Inflammatory macrophage (primary cell): ENCODE measurements around the gene LLCFC1.

Experiments
- DNase-seq, 2 donors: peaks; one replicate each; pipeline ENCODE4 v3.0.0-alpha.2; 2020 to 2022

The LLCFC1 gene

DNA sequence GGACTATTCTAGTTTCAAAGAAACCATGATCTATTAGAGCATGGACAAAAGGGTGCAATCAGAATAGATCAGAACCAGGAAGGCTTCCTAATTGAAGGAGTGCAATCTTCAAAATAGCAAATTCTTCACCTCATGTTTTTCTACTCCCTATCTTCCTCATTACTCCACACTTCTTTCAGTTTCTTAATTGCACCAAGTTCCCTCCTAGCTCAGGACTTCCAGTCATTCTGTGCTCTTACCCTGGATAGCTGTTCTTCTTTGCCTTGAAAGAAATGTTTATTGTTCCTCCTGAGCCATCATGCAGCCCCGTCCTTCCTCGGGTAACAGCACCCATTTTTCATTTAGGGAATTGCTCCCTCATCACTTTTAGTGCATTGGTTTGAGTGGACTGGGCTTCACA lies 28.8 kb upstream of the LLCFC1 start:
- peak; percentile 25 to 38 for DNase-seq

DNA sequence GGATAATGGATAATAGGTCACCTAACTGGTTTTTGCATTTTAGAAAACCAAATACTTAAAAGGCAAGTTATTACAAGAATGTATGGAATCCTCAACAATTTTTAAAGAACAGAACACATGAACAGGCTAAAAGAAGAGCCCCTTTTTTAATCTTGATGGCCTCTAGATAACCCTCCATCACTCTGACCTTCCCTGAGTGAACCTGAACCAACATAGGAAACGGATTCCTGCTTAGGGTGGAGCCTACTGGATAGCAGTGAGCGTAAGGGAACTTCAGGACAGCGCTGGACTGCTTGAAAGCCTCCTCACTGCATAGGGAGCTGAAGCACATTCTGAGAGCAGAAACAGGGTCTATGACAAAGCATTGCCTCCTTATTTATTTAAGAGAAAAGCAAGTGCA lies 26.2 kb upstream of the LLCFC1 start:
- DNase-seq, result no peak

DNA sequence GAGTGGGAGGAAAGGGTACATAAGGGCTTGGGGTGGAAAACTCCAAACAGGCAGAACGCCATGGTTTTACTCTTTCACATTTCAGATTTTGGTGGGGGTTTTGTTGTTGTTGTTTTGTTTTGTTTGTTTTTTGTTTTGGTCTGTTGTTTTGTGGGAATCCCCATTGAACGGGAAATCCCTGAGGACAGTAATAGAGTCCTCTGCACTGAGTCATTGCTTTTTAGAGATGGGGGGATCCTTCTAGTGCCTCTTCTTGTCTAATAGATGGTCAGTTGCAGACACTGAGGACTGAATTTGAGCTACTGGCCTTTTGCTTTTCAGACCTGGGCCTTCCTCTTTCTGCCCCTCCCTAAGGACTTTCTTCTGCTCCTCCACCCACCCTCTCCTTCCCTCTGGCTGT lies 25.7 kb upstream of the LLCFC1 start:
- DNase-seq, result no peak

DNA sequence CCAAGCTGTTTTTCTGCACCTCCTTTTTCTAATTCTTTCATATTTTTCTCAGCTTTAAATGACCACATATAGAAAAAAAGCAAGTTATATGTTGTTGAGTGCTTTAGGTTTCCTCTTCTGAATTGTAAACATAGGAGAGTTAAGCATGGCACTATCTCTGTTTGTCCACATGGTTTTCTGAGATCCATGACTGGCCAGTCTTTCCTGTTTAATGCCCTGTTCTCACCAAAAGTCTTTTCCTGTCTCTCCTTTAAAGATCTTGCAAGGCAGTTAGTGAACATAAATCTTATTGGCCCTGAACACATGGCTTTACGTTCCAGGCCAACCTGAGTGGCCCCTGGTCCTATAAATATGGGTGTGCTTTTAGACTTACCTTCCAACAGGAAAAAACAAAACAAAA lies 25.2 kb upstream of the LLCFC1 start:
- no peak for DNase-seq

DNA sequence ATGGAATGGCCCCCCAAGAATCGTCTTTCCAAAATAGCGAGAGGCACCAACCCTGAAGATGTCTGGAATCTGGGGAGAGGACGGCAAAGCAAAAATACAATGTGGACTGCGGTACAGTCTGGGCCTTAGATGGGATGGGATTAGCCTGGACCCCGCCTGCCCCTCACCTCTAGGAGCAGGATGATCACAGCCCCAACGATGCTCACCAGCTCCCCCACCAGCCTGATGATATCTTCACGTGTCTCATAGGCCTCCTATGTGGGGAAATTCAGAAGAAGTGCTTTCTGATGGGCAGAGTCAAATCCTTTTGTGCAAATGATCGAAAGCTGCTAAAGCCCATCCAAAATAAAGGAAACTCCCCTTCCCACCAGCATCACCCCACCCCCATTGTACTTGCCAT lies 24.0 kb upstream of the LLCFC1 start:
- DNase-seq, result no peak

DNA sequence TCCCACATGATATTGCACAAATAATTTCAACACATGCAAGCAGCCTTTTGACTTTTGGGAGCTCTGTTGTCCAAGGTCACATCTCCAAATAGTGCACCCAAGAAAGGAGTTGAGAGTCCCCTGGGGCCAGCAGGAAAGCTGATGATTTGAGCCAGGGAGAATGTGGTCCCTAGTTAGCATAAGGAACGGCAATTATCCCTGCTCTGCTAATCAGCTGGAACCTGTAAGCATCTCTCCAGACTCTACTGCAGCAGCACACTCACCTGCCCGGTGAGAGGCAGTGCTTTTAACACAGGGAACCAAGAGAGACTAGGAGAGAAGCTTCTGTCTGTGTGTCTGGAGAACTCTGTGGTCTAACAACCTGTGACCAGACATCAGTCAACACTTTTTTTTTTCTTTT lies 22.8 kb upstream of the LLCFC1 start:
- DNase-seq, result no peak

DNA sequence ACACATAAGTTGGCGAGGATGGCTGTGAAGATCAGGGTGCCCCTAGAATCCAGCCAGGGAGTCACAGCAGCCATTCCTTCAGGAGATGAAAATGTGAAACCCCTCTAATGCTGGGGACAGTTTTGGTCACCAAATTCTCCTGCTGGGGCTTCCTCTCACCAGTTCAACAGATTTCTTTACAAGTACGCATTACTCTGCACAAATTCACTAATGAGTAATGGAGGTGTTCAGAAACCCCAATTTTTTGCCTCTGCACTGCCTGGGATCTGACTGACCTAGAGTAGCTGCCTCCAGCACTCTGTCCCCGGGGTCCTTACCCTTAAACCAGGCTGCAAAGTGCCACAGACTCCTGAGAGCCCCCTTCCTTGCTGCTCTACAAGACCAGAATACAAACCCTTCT lies 21.8 kb upstream of the LLCFC1 start:
- no peak for DNase-seq

DNA sequence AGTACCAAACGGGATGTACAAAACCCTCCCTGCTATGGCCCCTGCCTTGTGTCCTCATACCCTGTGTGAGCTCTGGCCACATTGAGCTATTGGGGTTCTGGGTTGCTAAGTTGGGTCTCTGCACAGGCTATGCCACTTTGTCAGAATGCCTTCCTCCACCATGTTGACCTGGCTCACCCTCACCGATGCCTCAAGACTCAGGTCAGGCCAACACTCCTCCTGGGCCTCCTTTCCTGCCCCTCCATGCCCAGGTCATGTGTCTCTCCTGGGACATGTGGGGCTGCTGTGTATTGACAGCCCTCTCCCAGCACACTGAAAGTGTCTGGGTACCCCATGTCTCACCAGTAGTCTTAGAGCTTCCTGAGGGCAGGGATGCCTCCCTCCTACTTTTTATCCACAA lies 20.4 kb upstream of the LLCFC1 start:
- DNase-seq, result no peak

DNA sequence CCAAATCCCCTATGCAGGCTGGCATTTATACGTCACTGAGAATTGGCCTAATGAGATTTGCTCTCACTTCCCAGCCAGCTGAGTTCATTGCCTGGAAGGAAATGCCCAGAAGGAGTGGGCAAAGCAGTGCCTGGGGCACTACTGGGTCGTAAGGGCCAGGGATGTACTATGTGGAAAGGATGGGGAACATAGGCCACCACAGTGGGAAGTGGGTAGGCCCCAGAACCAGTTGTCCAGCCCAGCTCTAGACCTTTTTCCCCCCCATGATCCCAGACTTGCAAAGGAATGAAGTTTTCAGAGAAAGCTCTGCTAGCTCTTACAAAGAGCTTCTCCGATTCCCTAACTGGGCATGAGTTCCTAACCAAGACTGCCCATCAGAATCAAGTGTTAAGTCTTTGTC lies 19.6 kb upstream of the LLCFC1 start:
- DNase-seq, result no peak

DNA sequence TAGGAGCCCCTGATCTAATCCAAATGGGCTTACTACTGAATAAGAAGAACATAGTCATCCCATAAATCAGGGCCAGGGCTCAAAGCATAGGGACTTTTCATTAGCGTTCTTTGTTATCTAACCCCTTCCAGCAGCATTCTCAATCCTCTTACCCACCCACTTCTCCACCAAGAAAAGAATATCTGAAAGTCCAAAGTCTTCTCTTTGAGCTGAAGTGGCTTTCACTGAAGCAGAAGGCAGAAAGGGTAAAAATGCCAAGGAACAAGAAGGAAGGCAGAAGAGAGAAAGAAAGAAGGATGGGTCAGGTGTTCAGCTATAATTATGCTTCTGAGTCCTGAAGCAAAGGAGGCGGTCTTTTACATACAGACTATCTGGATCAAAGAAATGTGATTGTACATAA lies 15.9 kb upstream of the LLCFC1 start:
- DNase-seq, result no peak

DNA sequence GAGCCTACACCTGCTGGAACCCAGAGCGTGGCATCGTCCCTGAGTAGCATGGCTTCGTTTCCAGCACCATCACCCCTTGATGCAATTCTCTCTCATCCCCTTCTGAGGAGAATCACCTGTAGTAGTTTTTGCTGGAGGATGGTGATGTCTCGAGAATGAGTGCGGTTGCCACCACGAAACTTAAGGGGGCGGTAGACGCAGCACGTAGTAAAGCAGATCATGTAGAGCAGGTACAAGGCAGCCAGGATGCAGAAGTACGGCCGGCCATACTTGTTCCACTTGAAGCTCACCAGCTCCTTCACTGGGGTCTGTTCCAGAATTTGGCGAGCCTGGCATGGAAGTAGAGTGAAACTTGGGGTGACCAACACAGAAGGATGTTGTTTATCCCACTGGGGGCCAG lies 13.9 kb upstream of the LLCFC1 start:
- no peak for DNase-seq

DNA sequence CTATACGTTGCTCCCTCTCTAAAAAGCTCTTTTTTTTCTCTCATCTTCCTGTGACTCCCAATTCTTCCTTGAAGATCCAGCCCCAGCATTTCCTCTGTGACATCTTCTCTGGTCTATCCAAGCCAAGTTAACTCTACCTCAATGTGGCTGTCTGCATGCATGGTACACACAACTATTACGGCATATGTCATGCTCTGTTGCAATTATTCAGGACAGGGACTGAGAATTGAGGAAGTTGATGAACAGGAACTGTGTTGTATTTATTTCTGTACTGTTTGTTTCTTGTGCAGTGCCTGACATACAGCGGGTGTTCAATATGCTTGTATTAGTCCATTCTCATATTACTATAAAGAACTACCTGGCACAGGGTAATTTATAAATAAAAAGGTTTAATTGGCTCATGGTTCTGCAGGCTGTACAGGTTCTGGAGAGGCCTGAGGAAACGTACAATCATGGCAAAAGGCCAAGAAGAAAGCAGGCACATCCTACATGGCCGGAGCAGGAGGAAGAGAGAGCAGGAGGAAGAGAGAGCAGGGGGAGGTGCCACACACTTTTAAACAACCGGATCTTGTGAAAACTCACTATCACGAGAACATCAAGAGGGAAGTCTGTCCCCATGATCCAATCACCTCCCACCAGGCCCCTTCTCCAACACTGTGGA lies 12.1 kb upstream of the LLCFC1 start:
- DNase-seq, result peak; percentile 90 to 94

DNA sequence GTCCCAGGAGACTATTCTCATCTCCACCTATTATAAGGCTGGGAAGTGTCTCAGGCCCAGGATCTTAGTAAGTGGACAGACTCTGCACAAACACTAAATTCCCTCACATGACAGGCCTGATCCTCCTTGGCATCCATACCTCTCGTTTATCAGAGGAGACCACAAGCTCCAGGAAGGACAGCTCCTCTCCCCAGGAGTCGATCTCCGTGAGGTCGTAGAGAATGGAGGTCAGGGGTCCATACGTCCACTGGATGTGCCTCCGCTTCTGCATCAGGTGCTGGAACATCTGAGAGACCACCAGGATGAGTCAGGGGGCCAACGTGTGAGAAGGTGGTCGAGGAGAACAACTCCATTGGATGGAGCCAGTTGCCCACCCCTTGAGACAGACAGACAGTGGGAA lies 11.3 kb upstream of the LLCFC1 start:
- no peak for DNase-seq

DNA sequence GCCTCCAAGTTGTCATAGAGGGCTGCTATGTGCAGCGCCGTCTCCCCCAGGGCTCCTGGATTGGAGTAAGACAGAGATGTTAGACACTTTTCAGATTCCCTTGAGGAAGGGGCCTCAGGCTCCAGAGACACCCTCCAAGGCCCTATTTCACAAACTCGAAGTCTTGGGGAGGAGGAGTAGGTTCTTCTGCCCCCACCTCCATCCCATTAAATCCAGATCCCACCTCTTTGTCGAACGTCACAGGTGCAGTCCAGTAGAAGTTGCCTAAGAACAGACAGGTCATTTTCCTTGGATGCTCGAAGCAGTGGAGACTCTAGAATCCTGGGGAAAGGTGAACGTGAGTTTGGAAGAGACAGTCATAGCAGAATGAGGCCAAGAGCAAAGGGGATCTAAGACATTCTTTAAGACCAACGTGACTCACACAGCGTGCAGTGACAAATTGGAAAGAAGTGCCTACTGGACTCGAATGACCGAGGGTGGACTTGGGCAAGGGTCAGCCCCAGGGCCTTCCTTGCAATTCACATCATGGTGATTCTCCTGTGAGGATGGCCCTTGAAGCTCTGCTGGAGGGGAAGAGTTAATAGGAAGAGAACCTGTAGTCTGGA lies 9.1 kb upstream of the LLCFC1 start:
- DNase-seq, result peak in 1 of 2 donors; percentile 6

DNA sequence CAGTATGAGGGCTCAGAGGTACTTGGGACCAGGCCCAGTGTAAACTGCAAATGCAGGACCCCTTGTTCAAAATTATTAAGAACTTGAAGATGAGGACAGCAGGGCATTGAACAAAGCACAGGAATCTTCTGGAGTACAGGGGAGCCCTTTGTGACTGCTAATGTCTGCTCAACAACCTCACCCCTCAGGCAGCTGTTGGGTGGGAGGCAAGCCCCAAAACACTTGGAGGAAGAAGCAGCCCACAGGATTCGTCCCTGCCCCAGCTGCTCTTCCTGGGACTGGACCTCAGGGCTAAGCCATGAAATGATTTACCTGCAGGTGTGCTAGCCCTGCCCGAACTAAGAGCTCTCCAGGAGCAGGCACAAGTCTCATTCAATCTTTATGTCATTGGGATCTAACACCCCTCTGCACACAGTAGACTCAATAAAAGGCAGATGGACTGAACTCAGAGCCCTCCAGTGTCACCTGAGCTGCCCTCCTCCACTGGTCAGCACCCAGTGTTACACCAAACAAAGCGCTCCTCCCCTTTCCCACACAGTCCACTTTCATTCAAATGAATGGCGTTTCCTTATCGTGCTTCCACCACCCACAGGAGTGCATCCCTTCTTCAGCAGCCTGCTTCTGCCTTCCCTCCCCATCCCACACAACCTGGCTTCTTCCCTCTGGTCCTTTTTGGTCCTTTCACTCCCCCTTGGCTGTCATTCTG lies 6.7 kb upstream of the LLCFC1 start:
- no peak for DNase-seq

DNA sequence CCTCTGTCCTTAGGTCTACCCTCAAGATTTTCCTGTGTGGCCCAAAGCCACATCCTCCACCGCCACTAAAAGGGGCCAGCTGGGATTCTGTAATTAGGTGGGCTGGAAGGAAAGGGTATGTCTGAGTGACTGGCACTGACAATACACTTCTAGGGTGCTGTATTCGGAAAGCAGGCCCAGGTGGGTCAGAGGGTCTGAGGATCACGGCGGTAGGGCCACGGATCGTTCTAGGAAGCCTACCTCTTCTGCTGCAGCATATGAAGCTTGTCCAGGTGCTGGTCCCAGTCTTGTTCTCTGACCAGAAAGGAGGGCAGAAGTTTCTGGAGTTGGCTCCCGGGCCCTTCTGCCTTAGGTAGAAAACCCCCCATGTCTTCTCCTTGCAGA lies 6.2 kb upstream of the LLCFC1 start:
- DNase-seq, result no peak

DNA sequence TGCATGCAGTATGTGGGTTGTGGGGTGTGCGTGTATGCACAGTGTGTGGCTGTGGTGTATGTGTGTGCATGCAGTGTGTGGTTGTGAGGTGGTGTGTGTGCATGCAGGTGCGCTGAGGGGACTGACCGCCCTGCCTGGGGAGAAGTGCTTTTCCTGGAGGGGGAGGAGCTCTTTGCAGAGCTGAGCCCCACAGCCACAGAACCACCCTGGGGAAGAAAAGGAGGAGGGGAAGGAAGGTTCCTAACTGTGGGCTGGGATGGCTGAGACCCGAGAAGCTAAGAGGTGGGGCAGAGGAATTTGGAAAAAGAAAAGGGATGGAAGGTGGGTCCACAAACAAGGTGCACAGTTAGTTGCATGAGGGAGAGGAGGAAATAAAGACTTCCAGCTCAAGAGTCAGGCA lies 5.7 kb upstream of the LLCFC1 start, which contains the start of gene TRPV5:
Gene TRPV5, minus strand, starts transcription at position 123 of the 400 bp plus-strand sequence. CDS start 287 bp downstream, outside the sequence.
- DNase-seq, result no peak

DNA sequence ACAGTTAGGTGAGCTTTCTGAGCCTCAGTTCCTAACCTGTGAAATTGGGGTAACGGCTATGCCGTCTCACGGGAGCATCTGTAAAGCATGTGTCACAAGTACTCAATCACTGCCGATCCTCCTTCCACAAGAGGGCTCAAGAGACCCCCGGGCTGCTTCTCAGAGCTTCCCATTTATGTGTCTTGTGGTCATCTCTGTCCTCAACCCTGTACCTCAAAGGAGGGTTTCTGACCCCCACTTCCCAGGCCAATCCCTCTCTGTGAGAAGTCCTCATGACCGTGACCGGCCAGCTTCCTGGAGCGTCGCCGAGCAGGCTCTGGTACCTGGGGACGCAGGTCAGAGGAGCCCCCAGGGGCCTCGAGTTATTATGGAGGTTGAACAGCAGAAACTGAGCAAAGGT lies 5.2 kb upstream of the LLCFC1 start:
- DNase-seq, result no peak

DNA sequence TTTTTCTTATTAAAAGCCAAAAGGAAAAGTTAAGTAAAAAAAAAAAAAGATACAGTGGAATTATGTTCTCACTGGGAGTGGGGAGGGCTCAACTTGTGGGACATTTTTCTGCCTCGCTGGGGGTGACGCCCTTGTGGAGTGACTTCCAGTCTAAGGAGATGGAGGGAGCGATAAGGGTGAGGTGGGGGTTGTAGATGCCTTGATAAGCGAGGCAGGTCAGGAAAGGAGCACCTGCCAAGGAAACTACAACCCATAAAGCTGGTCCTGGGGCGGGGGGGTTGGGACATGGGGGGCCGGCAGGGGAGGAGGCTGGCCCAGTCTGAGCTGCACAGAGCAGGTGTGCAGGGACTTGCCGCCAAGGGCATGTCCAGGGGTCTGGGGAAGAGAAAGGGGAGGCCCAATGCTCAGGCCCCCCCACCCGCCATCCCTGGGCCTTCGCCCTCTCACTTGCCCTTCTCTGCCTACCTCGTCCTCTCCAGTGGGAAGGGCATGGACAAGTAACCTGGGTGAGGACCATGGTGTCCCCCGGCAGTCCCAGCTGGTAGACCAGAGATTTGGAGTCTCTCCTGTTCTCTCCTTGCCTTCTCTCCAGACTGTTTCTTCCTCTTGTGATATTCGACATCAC lies 3.2 kb upstream of the LLCFC1 start:
- DNase-seq, result no peak

DNA sequence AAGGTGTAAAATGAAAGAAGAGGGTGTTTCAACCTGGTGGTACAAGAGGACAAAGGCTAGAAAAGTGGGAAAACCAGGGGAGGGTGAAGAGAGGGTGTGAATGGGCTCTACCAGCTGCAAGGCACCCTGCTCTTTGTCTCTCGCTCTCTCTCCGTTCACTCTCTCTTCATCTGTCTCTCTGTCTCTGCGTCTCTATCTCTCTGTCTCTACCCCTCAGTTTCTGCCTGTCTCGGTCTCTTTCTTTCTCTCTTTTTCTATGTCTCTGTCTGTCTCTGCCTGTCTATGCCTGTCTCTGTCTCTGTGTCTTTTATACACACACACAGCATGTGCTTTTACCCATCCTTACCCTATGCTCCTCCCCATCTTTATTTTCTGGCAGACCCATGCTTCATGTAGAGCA lies 673 bp upstream of the LLCFC1 start:
- DNase-seq, result no peak

DNA sequence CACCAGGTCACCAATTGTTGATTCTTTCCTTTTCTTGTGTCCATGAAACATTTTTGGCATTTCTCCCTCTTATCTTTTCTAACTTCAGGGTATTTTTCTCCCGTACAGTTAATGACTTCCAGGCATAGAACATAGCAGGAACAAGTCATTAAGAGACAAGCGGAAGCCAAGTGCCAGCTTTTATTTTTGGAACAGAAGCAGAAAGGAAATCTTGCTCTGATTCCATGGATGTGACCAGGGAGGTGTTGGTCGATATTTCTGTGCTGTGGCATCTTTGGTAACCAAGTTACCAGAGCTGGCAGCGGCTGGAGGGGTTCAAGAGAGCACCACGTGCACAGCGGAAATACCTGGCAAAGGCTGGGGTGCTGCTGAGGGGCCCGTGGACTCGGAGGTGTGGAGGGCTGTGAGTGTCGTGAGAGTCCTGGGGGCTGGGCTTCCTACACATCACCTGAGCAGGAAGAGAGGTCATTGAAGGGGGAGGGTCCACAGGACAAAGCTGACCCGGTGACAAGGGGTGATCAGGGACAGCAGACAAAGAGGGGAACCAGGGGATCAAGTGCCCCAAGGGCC lies 1.8 kb downstream of the LLCFC1 start:
- DNase-seq, result no peak

DNA sequence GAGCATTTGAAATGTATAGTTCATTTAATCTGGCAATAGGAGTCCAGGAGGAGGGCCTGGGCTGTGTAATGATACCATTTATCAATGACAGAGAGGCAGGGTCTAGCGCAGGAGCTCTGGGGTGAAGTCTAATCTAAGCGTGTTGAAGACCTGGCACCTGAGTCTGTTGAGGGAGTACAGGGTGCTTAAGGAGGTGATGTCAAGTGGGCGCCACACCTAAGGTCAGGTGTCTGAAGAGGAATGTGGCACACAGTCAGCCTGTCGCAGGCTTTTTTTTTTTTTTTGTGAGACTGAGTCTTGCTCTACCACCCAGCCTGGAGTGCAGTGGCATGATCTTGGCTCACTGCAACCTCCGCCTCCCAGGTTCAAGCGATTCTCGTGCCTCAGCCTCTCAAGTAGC lies 2.3 kb downstream of the LLCFC1 start:
- no peak for DNase-seq

DNA sequence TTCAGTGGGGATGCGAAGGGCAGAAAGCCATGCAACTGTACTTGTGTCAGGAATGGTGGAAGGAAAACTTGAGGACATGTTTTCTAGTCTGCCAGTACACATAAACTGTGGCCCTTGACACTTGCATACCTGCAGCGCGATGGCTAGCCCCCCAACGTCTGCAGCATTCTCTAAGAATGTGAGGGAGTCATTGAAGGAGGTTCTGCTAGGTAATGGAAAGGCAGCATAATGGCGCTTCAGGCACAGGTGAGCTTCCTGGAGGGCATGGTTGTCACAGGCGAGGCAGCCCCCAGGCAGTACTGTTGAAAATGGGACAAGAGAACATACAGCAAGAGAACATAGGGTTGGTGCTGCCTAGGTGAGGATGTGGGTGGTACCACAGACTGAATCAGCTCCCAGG lies 3.5 kb downstream of the LLCFC1 start:
- DNase-seq, result no peak
